K562 (cell line): ENCODE data around the gene NSDHL. TPM values are rescaled to one million over a fixed set of nuclear protein-coding genes. Genes with fewer than 3 reads are reported as not detected.

Experiments used
- ATAC-seq: fragments of 200-7000 bp; cut with Tn5 transposase; 3 replicates; pipeline ENCODE4 v1.9.1; 2020; ENCODE audit warnings: moderate library complexity
- BruUV-seq: library from RNA; stranded (reverse); fragments of 400-500 nt; replicated peaks from 2 replicates; lab custom pipeline; 2021; lab: Mats Ljungman, UMichigan
- CTCF ChIA-PET: fragments of 300-600 bp; formaldehyde crosslinking; extraction: SDS; loops from one replicate; lab custom pipeline; 2021; ENCODE audit warnings: low intra/inter-chr PET ratio; lab: Yijun Ruan, JAX
- POLR2A ChIA-PET: fragments of 300-600, 350-650 bp; sonication (Branson Sonifier 250); formaldehyde crosslinking; extraction: SDS; loops from one replicate; lab custom pipeline; 2021; ENCODE audit warnings: antibody characterized with exemption, inconsistent platforms; lab: Yijun Ruan, JAX
- DNase-seq, 4 experiments: peaks; one replicate each; pipeline versions ENCODE4 v3.0.0 to v3.0.0-alpha.2; 2011 to 2018; ENCODE audit warnings: low spot score in 3 of 4, mixed read lengths in 3 of 4; ENCODE audit errors: extremely low read depth in 1 of 4
- FAIRE-seq: peaks from 2 replicates; lab custom pipeline; 2011; peaks lifted over from hg19 to GRCh38; lab: Jason Lieb, UNC
- H2AFZ ChIP-seq: 2 replicates; pipeline ENCODE4 v1.6.0; 2011; ENCODE audit warnings: low read depth, low read length, control low read depth, inconsistent platforms
- H3K27ac ChIP-seq: fragments of 200-600 bp; 3 replicates; pipeline ENCODE4 v1.8.0; 2011; ENCODE audit warnings: low read depth, mild to moderate bottlenecking, control low read depth, inconsistent platforms, low read length, moderate library complexity, mixed read lengths; ENCODE audit errors: extremely low read depth
- H3K27me3 ChIP-seq, 2 experiments: fragments of 300-600 bp in 1 of 2; 2 replicates in 1 of 2; 3 replicates in 1 of 2; pipeline versions ENCODE4 v1.6.0 to v1.8.0; 2011; ENCODE audit warnings: inconsistent platforms in 2 of 2, low read length in 2 of 2, mild to moderate bottlenecking in 1 of 2, mixed read lengths in 1 of 2, moderate library complexity in 1 of 2; ENCODE audit not compliant: control insufficient read depth in 2 of 2, insufficient read depth in 2 of 2
- H3K36me3 ChIP-seq: fragments of 300-600 bp; 3 replicates; pipeline ENCODE4 v1.8.0; 2011; ENCODE audit warnings: mild to moderate bottlenecking, low read length, inconsistent platforms; ENCODE audit not compliant: control insufficient read depth, insufficient read depth
- H3K4me1 ChIP-seq, 2 experiments: fragments of 200-600 bp in 1 of 2; replicated peaks in 1 of 2; 2 replicates in 1 of 2; 3 replicates in 1 of 2; pipeline versions ENCODE4 v1.5.1 to v1.8.0; 2011; ENCODE audit warnings: inconsistent platforms in 2 of 2, low read length in 2 of 2, mild to moderate bottlenecking in 1 of 2, mixed read lengths in 1 of 2, moderate library complexity in 1 of 2; ENCODE audit not compliant: control insufficient read depth in 2 of 2, insufficient read depth in 2 of 2
- H3K4me2 ChIP-seq: 2 replicates; pipeline ENCODE4 v1.6.1; 2011; ENCODE audit warnings: low read length, control low read depth, inconsistent platforms, mixed read lengths; ENCODE audit not compliant: insufficient read depth
- H3K4me3 ChIP-seq: fragments of 200-600 bp; sonication (generic), shearing (Covaris generic); 2 replicates; pipeline ENCODE4 v1.5.1; 2016; ENCODE audit warnings: control low read depth, inconsistent platforms
- H3K79me2 ChIP-seq: fragments of 200-600 bp; 3 replicates; pipeline ENCODE4 v1.8.0; 2011; ENCODE audit warnings: low read length, inconsistent platforms; ENCODE audit not compliant: control insufficient read depth, insufficient read depth
- H3K9ac ChIP-seq, 2 experiments: 2 replicates each; pipeline versions ENCODE4 v1.6.0 to v1.6.1; 2011; ENCODE audit warnings: low read depth in 2 of 2, low read length in 2 of 2, control low read depth in 1 of 2, inconsistent platforms in 1 of 2, mild to moderate bottlenecking in 1 of 2, mixed read lengths in 1 of 2; ENCODE audit not compliant: insufficient read depth in 1 of 2
- H3K9me1 ChIP-seq: one replicate; pipeline ENCODE4 v1.6.0; 2011; ENCODE audit warnings: inconsistent platforms, mild to moderate bottlenecking, low read length, moderate library complexity; ENCODE audit not compliant: control insufficient read depth, insufficient read depth
- H3K9me3 ChIP-seq: replicated peaks from 2 replicates; pipeline ENCODE4 v1.5.1; 2011; ENCODE audit warnings: low read depth, low read length, inconsistent platforms; ENCODE audit not compliant: control insufficient read depth, insufficient read depth
- H4K20me1 ChIP-seq: replicated peaks from 2 replicates; pipeline ENCODE4 v1.6.1; 2011; ENCODE audit warnings: low read length, inconsistent platforms, mixed read lengths; ENCODE audit not compliant: control insufficient read depth, insufficient read depth
- ARID1B ChIP-seq: fragments of 450-650 bp; IDR thresholded peaks from 2 replicates; pipeline ENCODE4 v1.6.1; 2016; ENCODE audit warnings: antibody characterized with exemption, mild to moderate bottlenecking, inconsistent platforms
- BMI1 ChIP-seq: fragments of 150-350 bp; IDR thresholded peaks from 2 replicates; pipeline ENCODE4 v1.6.1; 2014; ENCODE audit warnings: low read length
- CBX8 ChIP-seq: fragments of 200-600 bp; sonication (generic); IDR thresholded peaks from 2 replicates; pipeline ENCODE4 v1.6.1; 2012; ENCODE audit warnings: borderline replicate concordance, mixed run types, low read depth, mild to moderate bottlenecking, moderate library complexity, mixed read lengths, low read length, control low read depth, inconsistent platforms; ENCODE audit not compliant: poor library complexity, severe bottlenecking; ENCODE audit errors: extremely low read depth
- KLF16 ChIP-seq: IDR thresholded peaks from 2 replicates; pipeline ENCODE4 v1.6.1; 2016; ENCODE audit warnings: antibody characterized with exemption
- POLR2A ChIP-seq: fragments of 450-650 bp; conservative IDR thresholded peaks from 2 replicates; pipeline ENCODE4 v1.6.1; 2016
- RAD21 ChIP-seq, 2 experiments: fragments of 250-450 bp in 1 of 2; fragments of 450-650 bp in 1 of 2; sonication (Bioruptor Pico) in 1 of 2; formaldehyde crosslinking in 1 of 2; IDR thresholded peaks in 1 of 2; conservative IDR thresholded peaks in 1 of 2; 2 replicates each; pipeline versions ENCODE4 v1.4.0 to v1.8.0; 2020 to 2022; ENCODE audit warnings: mild to moderate bottlenecking in 2 of 2, moderate library complexity in 1 of 2
- SMC3 ChIP-seq: conservative IDR thresholded peaks from 2 replicates; pipeline ENCODE4 v1.6.1; 2011; ENCODE audit warnings: low read depth, low read length, improper control_type of control experiment; ENCODE audit not compliant: insufficient read depth
- STAG1 ChIP-seq: sonication (generic); formaldehyde crosslinking; IDR thresholded peaks from 2 replicates; pipeline ENCODE4 v1.5.0; 2020; ENCODE audit warnings: missing genetic modification reagents, borderline replicate concordance
- ZNF146 ChIP-seq: IDR thresholded peaks from one replicate; pipeline ENCODE4 v1.6.1; 2018; ENCODE audit warnings: missing compliant biosample characterization; ENCODE audit not compliant: unreplicated experiment
- WGBS: fragments of 100-300 bp; shearing (Covaris generic); methylation state at CpG from one replicate; pipeline ENCODE4 v1.1.6; 2016; ENCODE audit warnings: low coverage, mixed read lengths; ENCODE audit not compliant: insufficient coverage; ENCODE audit errors: missing lambda C conversion rate; 5-methylcytosine and 5-hydroxymethylcytosine counted together
- in situ Hi-C: fragments of 300-500 bp; cut with MboI; formaldehyde crosslinking; loops from 4 replicates; pipeline ENCODE4 v1.15.0; 2018; ENCODE audit warnings: inconsistent platforms, mixed read lengths
- intact Hi-C: fragments of 100-400 bp; cut with micrococcal nuclease; formaldehyde crosslinking; loops from 2 replicates; pipeline ENCODE4 v1.14.2; 2022
- polyA plus RNA-seq, 8 experiments: library from polyadenylated mRNA; depleted of rRNA in 4 of 8; stranded (reverse) in 5 of 8; unstranded in 3 of 8; fragments of >200 nt; fragmentation: Nextera tagmentation in 2 of 8; fragmentation: Illumina TruSeq in 1 of 8; extraction: Ambion mirVana in 2 of 8; extraction: Trizol in 1 of 8; gene quantifications; 2 replicates each; pipeline versions ENCODE4 v1.2.1 to v1.2.3, GENCODE V29; 2011 to 2014; ENCODE audit warnings: inconsistent platforms in 1 of 8, missing spikeins in 1 of 8
- total RNA-seq, 7 experiments: library from RNA; depleted of rRNA in 6 of 7; stranded (reverse); fragments of >200 nt in 6 of 7; fragmentation: Illumina TruSeq in 2 of 7; extraction: Trizol in 2 of 7; gene quantifications; 2 replicates each; pipeline versions ENCODE4 v1.2.1 to v1.2.3, GENCODE V29; 2011 to 2021; ENCODE audit warnings: low replicate concordance in 1 of 7
- TF ChIP-seq, protein P1 (sequence below), 3 experiments: IDR thresholded peaks in 2 of 3; conservative IDR thresholded peaks in 1 of 3; 2 replicates each; pipeline ENCODE4 v1.5.1; 2011 to 2012; ENCODE audit warnings: low read length in 3 of 3, mild to moderate bottlenecking in 3 of 3, control low read depth in 2 of 3, improper control_type of control experiment in 1 of 3, inconsistent platforms in 1 of 3, low read depth in 1 of 3, mixed read lengths in 1 of 3, moderate library complexity in 1 of 3; ENCODE audit not compliant: insufficient read depth in 2 of 3
- TF ChIP-seq, protein P2 (sequence below), 2 experiments: fragments of 450-650 bp; formaldehyde crosslinking in 1 of 2; IDR thresholded peaks; 2 replicates each; pipeline versions ENCODE4 v1.4.0 to v1.6.1; 2014 to 2020; ENCODE audit warnings: mild to moderate bottlenecking in 2 of 2, borderline replicate concordance in 1 of 2, low read depth in 1 of 2

The NSDHL gene
- total and polyA plus RNA-seq, 9 of the 15 experiments (the other 6 are each of a cell fraction or from before 2014, with no cell fraction given): 22.5 to 63.4 (median 40.8) TPM

DNA sequence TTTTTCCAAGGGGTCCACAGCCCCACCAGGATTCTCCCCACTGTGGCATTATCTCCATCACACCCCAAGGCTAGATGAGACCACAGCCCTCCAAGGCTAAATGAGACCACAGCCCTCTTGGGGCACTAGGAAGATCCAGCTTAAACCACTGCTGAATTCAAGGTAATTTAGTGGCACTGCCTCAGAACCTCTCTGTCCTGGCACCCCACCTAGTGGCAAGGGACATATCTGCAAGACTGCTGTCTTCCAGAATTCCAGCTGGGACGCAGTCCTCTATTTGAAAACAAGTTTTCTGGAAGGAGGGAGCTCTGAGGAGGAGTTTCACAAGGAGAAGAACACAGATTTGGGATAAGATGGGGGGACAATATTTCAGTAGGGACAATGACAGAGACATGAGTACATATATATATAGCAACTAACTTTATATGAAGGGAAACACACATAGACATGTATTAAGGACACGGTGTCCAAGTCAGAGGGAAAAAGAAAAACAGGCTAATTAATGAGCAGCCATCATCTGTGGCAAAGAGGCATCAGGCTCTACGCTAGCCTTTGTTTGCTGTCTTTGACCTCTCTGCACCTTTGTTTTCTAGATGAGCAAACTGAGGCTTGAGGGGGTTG, 9.6 kb upstream of the NSDHL start:
- no peaks in the 10 kb centered on the region for H4K20me1 ChIP-seq
- FAIRE-seq: peak; percentile 87
- no peaks in the 10 kb centered on the region for H3K36me3 ChIP-seq
- H3K27ac ChIP-seq: no peak overlapping the region
- H3K9me1 ChIP-seq: no peaks in the 10 kb centered on the region
- ChIA-PET POLR2A (interaction anchor here (0.5 to 1.1 kb wide), 4 partner anchors 9 to 846 kb away, joined by 3 to 6 read pairs (median 4); partner anchors contain the start of genes CETN2 and NSDHL), CTCF (interaction anchor here (0.6 to 1.3 kb wide), 4 partner anchors 176 to 1072 kb away, joined by 3 read pairs; no protein-coding TSS in a partner anchor)
- intact Hi-C loops (no loop called here), in situ Hi-C loops (loop anchor here (5.0 kb wide), 1 partner anchor 1069 kb away; no protein-coding TSS in a partner anchor)
- DNase-seq: peak; percentile 45 to 57 (median 52)
- peak; percentile 68 for ATAC-seq
- 0% methylated on average over 3 of the region's 3 CpGs for WGBS
- H3K4me1 ChIP-seq: peaks cover 0 to 8% of the 10 kb centered on the region in 2 experiments; a peak in 2 of 5 replicates
- H3K79me2 ChIP-seq: no peaks in the 10 kb centered on the region
- peaks cover 3 to 13% of the 10 kb centered on the region in 2 experiments; a peak in 4 of 5 replicates for H3K27me3 ChIP-seq
- H3K4me3 ChIP-seq: no peak overlapping the region
- TF ChIP-seq POLR2A (no peak), ZNF146 (CRISPR knock-in tag) (no peak), CBX8 (no peak), RAD21 (CRISPR knock-in tag; conservative IDR thresholded peaks at IDR 0.05 in 1 of 2, IDR thresholded peaks at IDR 0.05 in 1 of 2) (peak; percentile 52 to 66), BMI1 (no peak), ARID1B (no peak), STAG1 (CRISPR knock-in tag) (peak; percentile 68; the same call in 1 of the 2 replicates), KLF16 (0 out of 2 replicates have a peak, but pooled peaks have one; percentile 13), SMC3 (peak; percentile 65)
- TF ChIP-seq, protein P1, sequence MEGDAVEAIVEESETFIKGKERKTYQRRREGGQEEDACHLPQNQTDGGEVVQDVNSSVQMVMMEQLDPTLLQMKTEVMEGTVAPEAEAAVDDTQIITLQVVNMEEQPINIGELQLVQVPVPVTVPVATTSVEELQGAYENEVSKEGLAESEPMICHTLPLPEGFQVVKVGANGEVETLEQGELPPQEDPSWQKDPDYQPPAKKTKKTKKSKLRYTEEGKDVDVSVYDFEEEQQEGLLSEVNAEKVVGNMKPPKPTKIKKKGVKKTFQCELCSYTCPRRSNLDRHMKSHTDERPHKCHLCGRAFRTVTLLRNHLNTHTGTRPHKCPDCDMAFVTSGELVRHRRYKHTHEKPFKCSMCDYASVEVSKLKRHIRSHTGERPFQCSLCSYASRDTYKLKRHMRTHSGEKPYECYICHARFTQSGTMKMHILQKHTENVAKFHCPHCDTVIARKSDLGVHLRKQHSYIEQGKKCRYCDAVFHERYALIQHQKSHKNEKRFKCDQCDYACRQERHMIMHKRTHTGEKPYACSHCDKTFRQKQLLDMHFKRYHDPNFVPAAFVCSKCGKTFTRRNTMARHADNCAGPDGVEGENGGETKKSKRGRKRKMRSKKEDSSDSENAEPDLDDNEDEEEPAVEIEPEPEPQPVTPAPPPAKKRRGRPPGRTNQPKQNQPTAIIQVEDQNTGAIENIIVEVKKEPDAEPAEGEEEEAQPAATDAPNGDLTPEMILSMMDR (IDR thresholded peaks at IDR 0.05 in 2 of 3, conservative IDR thresholded peaks at IDR 0.05 in 1 of 3; ENCODE audit: insufficient read depth in 2 of 3, low read depth in 1 of 3, low read length in 3 of 3): peak; percentile 76 to 80 (median 77)
- TF ChIP-seq, protein P2, sequence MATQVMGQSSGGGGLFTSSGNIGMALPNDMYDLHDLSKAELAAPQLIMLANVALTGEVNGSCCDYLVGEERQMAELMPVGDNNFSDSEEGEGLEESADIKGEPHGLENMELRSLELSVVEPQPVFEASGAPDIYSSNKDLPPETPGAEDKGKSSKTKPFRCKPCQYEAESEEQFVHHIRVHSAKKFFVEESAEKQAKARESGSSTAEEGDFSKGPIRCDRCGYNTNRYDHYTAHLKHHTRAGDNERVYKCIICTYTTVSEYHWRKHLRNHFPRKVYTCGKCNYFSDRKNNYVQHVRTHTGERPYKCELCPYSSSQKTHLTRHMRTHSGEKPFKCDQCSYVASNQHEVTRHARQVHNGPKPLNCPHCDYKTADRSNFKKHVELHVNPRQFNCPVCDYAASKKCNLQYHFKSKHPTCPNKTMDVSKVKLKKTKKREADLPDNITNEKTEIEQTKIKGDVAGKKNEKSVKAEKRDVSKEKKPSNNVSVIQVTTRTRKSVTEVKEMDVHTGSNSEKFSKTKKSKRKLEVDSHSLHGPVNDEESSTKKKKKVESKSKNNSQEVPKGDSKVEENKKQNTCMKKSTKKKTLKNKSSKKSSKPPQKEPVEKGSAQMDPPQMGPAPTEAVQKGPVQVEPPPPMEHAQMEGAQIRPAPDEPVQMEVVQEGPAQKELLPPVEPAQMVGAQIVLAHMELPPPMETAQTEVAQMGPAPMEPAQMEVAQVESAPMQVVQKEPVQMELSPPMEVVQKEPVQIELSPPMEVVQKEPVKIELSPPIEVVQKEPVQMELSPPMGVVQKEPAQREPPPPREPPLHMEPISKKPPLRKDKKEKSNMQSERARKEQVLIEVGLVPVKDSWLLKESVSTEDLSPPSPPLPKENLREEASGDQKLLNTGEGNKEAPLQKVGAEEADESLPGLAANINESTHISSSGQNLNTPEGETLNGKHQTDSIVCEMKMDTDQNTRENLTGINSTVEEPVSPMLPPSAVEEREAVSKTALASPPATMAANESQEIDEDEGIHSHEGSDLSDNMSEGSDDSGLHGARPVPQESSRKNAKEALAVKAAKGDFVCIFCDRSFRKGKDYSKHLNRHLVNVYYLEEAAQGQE (IDR thresholded peaks at IDR 0.05; ENCODE audit: borderline replicate concordance): peak; percentile 19; the same call in 1 of the 2 replicates
- TF ChIP-seq, protein P2 (CRISPR knock-in tag; IDR thresholded peaks at IDR 0.05; ENCODE audit: low read depth): no peak
- no peaks in the 10 kb centered on the region for H3K9me3 ChIP-seq
- H3K4me2 ChIP-seq: no peak overlapping the region
- no TSS peak for BruUV-seq
- no peak overlapping the region for H3K9ac ChIP-seq
- H2AFZ ChIP-seq: no peak overlapping the region
